ENCODE results near the gene GRN.
"Not testable (repeated sequence)": the region's sequence is repeated elsewhere in the genome, so short reads cannot be mapped to it uniquely, and the experiment has no call there.

GRCh38 chr17:44368391-44369243, 23.5 kb downstream of the GRN start:
- not testable (repeated sequence) for TF ChIP-seq EP300 (IDR thresholded peaks at IDR 0.05; ENCODE audit: low read depth); POLR2A (IDR thresholded peaks at IDR 0.05); CTCF (IDR thresholded peaks at IDR 0.05)
